Activated T-cell treated with anti-CD3 and anti-CD28 coated beads for 4 hours (primary cell): ENCODE measurements around the gene PRPF31.

Source experiments
- DNase-seq: peaks from one replicate; pipeline ENCODE4 v3.0.0-alpha.2; 2020

PRPF31 gene

DNA sequence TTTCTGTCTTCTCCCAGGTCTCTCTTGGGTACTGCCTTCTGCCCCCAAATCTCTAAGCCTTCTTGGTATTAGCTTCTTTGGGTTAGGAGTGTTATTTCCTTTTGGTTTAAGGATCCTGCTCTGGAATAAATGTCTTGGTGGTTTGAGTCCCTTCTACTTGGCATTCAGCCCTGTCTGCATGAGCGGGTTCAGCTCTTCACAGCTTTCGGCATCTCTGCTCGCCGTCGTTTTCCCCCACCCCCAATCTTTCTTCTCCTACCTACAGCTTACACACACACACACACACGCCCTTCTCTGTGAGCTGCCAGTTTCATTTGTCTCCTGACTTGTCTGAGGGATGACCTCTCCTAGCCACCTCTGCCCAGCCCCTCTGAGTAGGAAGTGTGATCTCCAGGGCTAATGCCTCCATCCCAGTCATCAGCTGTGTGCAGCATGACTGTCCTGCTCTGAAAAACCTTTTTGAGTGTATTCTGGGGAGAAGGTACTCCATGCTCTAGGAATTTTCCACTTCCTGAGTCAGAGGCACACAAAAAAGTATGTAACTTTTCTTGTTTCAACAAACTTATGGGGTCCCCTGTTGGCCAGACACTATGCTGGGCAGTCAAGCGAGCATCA, 26.7 kb downstream of the PRPF31 start:
- DNase-seq = no peak

DNA sequence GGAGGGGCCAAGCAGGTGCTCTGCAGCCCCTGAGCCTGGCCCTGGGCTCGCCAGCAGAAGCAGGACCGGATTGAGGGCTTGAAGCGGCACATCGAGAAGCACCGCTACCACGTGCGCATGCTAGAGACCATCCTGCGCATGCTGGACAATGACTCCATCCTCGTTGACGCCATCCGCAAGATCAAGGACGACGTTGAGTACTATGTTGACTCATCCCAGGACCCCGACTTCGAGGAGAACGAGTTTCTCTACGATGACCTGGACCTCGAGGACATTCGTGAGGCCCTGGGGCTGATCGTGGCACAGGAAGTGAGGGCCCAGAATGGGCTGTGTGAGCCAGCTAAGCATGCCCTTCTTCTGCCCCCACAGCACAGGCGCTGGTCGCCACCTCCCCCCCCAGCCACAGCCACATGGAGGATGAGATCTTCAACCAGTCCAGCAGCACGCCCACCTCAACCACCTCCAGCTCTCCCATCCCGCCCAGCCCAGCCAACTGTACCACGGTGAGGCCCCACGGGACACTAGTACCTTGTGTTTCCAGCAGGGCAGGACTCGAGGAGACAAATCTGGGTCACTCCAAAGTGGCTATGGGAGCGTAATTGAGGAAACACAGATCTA, 30.1 kb downstream of the PRPF31 start:
- no peak for DNase-seq

DNA sequence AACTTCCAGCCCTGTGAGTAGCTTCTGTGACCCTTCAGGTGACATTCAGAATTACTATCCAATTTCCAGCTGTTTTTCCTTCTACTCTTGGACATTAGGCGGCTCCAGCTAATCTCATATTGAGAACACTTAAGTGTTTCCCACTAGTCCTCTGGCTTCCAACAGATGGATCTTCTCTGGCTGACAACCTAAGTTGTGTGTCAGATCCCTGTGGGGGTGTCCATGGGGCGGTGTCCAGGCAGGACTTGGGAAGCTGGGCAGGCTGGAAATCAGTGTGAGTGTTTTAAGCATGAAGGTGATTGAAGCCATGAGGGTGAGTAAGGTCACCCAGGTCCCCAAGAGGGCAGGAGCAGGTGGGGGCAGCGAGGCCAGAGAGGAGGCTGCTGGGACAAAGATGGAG, 32.1 kb downstream of the PRPF31 start:
- DNase-seq = no peak

DNA sequence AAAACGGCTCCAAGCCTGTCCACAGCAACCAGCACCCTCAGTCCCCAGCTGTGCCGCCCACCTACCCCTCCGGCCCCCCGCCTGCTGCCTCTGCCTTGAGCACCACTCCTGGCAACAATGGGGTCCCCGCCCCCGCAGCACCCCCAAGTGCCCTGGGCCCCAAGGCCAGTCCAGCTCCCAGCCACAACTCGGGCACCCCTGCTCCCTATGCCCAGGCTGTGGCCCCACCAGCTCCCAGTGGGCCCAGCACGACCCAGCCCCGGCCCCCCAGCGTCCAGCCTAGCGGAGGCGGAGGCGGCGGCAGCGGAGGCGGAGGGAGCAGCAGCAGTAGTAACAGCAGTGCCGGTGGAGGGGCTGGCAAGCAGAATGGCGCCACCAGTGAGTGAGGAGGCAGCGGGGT, 32.6 kb downstream of the PRPF31 start:
- DNase-seq = no peak

DNA sequence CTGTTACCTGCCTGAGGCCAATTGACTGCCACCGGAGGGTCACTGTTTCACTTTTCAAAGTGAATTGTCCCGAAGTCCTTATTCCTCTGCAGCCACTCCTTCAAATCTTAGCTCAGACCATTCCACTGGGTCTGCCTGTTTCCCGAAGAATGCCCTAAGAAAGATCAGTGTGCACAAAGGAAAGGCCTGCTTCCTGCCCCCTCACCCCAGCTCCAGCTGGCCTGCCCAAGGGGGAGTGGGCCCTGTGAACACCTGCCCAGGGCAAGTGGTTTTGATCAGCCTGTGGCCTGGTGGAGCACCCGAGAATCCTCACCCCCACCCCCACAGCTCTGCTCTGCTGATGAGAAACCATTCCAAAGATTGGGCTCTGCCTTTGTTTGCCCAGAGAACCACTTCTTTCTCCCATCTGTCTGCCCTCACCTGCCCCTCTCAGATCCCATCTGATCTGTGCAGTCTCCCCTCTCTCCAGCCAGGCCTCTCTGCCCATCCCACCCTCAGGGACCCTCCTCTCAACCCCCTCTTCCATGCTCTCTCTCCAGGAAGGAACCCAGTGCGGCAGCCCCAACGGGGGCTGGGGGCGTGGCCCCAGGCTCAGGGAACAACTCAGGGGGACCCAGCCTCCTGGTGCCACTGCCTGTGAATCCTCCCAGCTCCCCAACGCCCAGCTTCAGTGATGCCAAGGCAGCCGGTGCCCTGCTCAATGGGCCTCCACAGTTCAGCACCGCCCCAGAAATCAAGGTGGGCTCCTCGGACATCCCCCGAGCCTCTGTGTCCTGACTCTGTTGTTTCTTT, 33.7 kb downstream of the PRPF31 start:
- no peak for DNase-seq

DNA sequence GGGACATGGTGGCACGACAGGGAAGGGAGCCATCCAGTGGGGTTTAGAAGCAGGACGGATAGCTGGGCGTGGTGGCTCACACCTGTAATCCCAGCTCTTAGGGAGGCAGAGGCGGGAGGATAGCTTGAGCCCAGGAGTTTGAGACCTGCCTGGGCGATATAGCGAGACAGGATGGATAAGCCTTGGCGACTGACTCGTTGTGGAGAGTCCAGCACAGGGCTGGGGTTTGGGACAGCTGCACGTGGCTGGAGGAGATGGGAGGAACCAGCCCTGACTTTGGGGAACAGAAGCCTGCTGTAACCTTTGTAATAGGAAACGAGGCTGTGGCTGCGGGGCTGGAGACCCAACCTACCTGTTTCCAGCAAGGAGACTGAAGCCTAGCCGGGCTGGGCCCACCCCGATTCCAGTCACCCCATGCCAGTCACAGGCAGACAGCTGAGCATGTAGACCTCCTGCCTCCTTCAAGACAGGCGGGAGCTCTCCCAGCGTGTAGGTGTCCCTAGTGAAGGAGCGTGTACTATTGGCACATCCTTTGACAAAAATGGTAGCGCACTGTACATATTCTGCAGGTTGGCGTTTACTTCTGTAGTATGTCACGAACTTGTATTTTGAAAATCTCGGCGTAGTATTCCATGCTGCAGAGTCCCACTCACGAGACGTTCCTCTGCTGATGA, 35.9 kb downstream of the PRPF31 start:
- DNase-seq = no peak

DNA sequence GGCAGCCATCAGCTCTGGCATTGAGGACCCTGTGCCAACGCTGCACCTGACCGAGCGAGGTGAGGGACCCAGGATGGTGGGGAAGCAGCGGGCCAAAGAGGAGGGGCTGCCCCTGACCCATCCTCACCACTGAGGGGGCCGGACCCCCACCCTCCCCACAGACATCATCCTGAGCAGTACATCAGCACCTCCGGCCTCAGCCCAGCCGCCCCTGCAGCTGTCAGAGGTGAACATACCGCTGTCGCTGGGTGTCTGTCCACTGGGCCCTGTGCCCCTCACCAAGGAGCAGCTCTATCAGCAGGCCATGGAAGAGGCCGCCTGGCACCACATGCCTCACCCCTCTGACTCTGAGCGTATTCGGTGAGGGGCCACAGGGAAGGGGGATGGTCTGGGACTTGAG, 36.7 kb downstream of the PRPF31 start:
- no peak for DNase-seq

DNA sequence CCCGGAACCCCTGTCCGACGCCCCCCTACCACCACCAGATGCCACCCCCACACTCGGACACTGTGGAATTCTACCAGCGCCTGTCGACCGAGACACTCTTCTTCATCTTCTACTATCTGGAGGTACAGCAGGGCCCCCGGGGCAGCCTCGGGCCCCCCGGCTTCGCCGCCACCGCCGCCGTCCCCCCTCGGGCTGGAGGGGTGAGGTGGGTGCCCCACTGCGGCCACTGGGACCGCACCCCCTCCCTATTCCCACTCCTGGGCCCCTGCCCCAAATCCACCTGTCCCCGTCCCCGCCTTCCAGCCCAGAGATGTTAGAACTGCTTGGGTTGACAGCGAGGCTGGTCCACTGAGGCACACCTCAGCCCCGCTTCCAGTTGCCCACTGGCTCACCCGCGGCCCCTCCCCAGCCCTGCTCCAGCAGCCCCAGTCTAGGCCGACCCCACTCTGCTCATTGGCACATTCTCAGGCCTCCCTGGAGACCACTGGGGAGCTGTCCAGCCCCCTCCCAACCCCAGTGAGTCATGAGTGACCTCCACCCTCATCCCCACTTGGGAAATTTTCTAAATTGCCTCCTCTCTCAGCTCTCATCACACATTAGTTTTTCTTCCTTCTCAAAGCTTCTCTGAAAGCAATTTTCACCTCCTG, 37.4 kb downstream of the PRPF31 start:
- DNase-seq = no peak

DNA sequence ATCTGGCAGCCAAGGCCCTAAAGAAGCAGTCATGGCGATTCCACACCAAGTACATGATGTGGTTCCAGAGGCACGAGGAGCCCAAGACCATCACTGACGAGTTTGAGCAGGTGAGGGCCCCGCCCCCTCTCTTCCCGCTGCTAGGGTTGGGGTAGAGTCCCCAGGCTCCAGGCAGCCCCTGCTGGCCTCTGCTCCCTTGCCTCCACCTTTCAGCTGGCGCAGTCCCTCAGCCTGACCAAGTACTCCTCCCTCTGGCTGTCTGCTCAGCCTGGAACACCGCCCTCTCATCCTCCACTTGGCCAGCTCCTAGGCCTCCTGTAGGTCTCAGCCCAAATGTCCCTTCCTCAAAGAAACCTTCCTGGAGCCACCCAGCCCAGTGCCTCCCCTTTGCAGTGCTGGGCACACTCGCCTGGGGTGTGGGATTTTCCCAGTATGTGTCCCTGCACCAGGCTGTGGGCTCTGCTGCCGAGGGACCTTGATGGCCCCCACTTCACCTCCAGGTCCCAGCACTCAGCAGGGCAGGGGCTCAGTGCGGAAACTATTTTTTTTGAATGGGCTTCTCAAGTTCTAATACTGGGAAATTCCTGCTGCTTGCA, 38.3 kb downstream of the PRPF31 start:
- DNase-seq = no peak

DNA sequence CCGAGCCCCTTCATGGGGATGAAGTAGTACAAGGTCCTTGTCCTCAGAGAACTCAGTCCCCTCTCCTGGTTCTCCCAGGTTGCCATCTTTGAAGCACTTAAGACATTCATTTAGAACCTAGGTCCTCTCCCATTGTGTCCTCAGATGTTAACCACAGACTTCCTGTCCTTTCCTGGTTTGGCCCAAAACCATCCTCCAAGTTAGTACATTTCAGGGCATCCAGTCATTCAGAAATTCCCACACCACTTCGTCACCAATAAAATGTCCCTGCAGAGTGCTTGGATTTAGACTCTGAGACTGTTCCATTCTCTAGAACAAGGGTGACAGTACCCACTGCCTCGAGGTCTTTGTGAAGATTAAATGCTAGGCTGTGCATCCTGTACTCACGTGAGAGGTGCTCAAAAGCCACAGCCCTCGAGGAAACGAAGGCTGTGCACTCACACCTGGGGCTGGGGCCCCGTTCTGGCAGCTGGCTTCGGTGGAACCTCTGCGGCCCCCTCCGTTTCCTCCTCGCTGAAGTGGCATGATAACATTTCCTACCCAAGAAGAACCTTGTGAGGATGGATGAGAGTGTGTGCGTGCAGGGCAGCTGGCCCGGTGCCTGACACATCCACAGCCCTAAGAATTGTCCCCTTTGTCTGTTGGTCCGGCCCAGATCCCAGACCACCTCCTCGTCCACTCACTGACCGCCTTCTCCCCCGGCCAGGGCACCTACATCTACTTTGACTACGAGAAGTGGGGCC, 39.2 kb downstream of the PRPF31 start:
- no peak for DNase-seq

DNA sequence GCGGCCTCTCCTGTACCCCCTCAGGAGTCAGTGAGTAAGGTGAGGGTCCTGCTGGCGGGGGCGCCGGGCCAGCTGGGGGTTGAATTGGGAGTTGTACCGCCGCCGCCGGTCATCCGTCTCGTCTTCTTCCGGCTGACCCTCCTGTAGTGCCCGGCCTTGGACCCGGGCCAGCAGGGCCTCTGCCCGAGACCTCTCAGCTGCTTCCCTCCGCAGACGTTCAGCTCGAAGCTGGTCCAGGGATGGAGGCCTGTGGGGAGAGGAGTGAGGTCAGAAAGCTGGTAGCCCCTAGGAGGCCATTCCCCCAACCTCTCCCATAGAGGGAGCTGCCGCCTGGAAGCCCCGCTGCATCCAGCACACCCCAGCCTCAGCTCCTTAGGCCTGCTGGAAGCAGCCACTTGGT, 40.1 kb downstream of the PRPF31 start:
- DNase-seq = no peak

DNA sequence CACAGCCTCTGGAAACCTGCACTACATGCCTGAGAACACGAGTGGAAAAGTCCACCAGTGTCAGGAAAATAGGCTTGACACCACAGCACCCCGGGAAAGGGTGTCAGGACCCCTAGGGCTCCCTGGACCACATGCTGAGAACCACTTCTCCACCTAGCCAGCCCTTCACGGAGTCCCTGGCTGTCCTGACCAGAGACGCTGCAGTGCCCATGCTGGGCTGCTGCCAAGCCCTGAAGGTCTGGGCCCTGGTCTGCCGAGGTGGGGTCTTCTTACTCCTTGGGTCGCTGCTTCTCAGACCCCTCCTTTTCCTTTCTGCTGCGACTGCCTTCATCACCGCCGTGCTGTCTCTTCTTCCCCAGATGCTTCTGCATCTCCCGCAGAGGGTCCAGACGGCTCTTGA, 40.9 kb downstream of the PRPF31 start:
- DNase-seq = no peak

DNA sequence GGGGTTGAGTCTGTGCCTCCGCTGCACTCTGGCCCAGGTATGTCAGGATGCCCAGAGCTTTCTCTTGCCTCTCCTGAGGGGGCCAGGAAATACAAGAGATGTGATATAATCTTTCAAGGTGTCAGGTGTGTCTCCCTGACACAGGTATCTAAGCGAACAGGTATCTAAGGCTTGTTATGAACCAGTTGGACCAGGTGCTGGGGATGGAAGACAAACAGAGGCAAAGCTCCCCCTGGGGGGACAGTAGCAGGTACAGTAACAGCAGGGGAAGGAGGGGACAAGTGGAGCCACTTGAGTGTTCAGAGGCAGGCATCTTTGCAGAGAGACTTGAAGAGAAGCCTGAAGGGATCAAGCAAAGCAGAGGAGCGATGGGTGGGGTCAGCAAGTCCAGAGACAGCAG, 41.4 kb downstream of the PRPF31 start:
- no peak for DNase-seq

DNA sequence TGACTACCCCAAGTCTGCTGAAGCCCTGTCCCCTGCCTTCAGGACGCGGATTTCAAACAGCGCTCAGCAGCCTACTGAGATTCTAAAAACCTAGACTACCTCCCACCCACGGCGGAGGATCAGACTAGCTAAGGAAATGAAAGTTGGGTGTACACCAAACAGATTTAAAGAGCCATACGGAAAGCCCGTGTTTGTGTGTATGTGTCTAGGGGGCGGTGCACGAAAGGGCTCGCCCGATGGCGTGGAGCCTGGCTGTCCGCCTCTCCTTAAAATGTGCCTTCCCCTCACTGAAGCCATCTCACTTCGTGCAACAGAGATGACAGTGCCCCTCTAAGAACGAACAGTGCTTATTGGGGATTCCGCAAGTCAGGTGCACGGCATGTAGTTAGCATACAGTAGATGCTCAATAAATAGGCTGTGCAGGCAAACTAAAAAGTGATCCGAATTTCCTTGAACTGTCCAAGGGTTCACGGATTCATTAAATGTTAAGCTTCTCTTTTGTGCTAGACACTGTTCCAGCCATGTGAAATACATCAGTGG, 43.3 kb downstream of the PRPF31 start:
- no peak for DNase-seq

DNA sequence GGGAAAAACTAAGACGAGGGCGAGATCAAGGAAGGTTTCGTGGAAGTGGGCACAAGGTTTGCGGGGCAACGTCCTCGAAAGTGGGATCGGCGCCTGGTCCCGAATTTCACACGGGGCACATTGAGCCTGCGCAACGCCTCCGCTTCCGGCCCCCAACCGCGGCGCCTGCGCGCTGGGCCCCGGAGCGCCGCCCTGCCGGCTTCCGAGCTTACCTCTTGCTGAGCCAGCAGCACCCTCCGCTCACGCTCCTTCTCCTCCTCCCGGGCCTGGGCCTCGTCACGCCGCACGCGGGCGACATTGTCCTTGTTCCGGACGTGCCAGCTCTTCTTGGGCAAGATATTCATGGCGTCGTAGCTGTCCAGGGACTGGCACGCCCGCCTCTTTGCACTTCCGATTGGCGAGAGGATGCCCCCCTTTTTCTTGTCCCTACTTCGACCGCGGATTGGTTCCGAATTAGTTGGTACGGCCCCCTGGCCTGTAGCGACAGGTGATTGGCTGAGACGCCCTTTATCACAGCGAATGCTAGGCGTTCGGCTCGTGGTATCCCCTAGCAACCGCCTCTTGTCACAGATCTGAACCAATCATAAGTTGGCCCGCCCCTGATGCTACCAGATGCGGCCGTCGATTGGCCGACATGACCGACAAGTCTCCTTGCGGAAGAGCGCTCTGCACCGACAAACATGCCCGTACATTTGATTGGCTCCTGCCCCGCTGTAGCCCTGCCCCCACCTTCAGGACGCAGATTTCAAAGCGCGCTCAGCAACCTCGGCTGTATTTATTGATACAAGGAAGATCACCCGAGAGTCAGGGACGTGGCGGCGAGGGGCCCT, 44.0 kb downstream of the PRPF31 start, which contains the start of gene LENG1:
LENG1 (minus strand) TSS at position 370 of the 830 bp plus-strand sequence; CDS start at position 344, 26 bp downstream.
- DNase-seq = peak; percentile 97

DNA sequence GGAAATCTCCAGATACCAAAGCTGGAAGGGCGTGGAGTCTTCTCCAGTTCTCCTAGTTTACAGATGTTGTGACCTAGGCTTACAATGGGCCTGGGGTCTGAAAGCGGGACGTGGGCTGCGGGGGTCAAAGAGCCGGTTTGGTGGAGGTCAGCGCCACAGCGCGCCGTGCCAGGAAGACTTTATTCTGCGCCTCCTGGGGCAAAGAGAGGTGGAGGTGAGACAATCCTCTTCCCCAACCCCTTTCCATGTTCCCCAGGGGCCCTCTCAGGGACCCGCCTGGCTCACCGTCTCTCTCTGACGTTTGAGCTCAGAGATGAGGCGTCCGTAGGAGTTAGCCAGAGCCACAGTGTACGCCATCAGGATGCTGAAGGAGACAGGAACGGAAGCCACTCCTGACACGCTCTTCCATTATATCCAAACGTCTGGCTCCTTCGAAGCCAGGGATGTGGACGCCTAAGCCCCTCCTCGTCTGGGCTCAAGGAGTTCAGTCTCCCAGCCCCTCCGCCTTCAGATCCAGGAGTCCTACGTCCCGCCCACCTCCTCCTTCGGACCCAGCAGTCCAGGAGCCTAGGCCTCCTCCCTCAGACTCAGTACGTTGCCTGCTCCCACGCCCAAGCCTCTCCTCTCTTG, 44.7 kb downstream of the PRPF31 start:
- no peak for DNase-seq

DNA sequence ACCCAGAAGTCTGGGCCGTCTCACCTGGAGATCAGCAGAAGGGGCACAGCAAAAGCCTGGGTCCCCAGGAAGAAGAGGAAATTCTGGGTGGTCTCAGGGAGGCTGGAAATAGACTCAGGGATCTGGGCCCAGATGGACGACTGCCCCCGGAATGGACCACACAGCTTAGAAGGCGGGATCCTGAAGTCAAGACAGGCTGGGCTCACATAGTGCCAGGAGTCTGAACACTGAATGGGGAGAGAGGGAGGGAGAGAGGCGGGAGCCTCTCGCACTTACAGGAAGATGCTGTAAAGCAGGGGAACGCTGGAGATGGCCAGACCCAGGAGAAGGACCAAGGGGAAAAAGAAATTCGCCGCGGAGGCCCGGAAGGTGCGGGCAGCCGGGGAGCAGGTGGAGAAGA, 45.3 kb downstream of the PRPF31 start:
- no peak for DNase-seq

DNA sequence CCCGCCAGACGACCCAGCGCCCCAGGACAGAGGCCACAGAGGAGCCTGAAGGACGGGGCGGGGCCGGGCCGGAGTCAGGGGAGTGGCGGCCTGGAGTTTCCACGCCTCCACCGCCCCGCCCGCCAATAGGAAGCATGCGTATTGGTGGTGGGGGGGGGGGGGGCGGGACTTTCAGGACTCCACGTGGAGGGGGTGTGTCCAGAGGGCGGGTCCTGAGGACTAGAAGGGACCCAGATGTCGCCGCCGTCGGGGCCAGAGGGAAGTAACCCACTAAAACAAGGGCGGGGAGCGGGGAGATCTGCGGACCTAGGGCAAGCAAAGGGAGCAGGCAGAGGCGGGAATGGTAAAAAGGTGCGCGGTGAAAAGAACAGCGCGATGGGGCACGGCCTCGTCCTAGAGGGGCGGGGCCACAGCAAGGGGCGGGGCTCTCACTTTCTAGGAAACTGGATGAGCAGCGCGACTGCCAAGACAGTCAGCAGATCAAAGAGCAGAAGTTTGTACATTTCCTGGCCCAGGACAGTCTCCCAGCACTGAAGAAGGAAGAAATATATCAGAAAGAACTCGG, 46.8 kb downstream of the PRPF31 start:
- DNase-seq = peak; percentile 73

DNA sequence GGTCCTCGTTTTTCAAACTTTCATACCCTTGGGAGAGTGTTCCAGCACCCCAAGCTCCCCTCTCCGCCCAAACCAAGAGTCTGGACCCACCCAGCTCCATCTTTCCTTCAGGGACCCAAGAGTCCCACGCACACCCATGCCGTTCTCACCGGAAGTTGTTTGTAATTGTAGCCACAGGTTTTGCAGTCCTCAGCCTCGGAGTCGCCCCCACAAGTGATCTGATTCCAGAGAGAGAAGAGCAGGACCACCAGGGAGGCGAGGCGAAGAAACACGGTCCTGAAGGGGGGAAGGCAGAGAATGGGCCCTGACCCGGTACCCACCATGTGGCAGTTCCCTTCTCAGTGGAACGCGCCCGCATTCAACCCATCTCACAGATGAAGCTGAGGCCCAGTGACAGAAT, 47.3 kb downstream of the PRPF31 start:
- DNase-seq = no peak
